ENCODE results near the gene SHISAL2A.

DNA sequence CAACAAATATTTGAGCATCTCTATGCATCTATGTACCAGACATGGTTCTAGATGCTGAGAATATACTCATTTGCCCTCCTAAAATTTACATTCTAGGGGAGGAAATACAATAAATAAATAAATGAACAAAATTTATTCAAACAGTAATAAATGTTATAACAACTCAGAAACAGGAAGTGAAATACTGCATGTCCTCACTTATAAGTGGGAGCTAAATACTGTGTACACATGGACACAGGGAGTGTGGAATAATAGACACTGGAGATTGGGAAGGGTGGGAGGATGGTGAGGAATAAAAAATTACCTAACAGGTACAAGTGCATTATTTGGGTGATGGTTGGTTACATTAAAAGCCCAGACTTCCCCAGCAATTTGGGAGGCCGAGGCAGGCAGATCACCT is 60.9 kb downstream of the SHISAL2A start:
- TF ChIP-seq, protein P1, sequence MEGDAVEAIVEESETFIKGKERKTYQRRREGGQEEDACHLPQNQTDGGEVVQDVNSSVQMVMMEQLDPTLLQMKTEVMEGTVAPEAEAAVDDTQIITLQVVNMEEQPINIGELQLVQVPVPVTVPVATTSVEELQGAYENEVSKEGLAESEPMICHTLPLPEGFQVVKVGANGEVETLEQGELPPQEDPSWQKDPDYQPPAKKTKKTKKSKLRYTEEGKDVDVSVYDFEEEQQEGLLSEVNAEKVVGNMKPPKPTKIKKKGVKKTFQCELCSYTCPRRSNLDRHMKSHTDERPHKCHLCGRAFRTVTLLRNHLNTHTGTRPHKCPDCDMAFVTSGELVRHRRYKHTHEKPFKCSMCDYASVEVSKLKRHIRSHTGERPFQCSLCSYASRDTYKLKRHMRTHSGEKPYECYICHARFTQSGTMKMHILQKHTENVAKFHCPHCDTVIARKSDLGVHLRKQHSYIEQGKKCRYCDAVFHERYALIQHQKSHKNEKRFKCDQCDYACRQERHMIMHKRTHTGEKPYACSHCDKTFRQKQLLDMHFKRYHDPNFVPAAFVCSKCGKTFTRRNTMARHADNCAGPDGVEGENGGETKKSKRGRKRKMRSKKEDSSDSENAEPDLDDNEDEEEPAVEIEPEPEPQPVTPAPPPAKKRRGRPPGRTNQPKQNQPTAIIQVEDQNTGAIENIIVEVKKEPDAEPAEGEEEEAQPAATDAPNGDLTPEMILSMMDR (IDR thresholded peaks at IDR 0.05) = no peak
- TF ChIP-seq ZFX (IDR thresholded peaks at IDR 0.05; ENCODE audit: borderline replicate concordance) = no peak

Measured in 22Rv1 (cell line).